ENCODE measurements around the gene C11orf42. TPM values are rescaled to one million over a fixed set of nuclear protein-coding genes. Genes with fewer than 3 reads are reported as not detected.

C11orf42 gene, protein sequence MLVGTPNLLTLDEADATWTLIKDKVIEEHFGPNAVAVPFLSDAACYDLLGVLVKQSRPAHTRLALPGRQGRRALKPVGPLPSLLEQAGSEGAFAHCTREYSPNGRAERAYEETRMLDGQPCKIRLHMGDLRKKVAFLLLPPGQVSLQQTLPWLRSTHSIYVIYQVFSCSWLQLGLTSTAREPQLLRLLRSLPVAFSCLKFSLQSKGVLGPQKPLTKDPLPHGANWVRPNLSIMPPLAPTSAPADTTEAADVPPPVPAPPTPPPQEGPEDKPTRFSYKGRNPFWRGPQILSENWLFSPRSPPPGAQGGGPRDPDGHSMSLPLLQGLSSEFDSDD
- not detected for total RNA-seq

DNA sequence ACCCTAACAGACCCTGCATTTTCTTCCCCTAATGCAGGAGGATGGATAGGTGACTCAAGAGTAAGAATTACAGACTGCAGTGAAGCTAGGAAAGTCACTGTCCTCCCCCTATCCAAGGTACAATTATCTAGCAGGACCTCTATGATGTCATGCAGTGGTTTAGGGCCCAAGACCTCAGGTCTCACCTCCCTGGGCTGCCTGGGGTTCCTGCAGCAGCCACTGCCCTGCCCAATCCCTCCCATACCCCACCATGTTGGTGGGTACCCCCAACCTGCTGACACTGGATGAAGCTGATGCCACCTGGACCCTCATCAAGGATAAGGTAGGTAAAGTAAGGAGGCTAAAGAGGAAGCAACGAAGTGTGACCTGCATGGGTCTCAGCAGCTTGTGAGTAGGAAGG lies at the start of gene C11orf42:
Gene C11orf42, plus strand, starts transcription at position 192 of the 400 bp plus-strand sequence. Its CDS starts 59 bp downstream, at position 251.
- DNase-seq (ENCODE audit: low spot score) (no peak), ATAC-seq (no peak)

DNA sequence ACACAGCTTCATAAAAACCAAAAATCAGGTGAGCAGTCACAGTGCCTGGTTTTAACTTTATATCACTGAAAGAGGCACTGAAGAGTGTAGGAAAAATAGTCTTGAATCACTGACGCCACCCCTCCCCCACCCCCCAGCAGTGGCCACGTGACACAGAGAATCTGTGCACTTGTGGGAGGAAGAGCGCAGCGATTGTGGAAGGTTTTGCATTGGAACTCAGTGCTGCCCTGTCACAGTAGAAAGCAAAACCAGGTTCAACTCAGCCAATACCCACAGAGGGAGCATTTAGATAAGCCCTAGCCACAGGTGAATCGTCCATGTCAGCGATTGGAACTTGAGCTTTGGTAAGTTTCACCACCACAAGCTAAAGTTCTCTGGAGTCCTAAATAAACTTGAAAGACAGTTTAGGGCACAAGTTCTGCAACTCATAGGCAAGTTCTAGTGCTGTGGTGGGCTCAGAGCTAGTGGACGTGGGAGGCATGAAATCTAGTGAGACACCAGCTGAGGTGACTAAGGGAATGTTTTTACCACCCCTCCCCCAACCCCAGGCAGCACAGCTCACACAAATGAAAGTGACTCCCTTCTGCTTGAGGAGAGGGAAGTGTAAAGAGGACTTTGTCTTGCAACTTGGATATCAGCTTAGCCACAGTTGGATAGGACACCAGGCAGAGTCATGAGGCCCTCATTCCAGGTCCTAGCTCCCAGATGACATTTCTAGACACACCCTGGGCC lies 48.6 kb upstream of the C11orf42 start:
- DNase-seq (ENCODE audit: low spot score) = no peak
- no peak for ATAC-seq

DNA sequence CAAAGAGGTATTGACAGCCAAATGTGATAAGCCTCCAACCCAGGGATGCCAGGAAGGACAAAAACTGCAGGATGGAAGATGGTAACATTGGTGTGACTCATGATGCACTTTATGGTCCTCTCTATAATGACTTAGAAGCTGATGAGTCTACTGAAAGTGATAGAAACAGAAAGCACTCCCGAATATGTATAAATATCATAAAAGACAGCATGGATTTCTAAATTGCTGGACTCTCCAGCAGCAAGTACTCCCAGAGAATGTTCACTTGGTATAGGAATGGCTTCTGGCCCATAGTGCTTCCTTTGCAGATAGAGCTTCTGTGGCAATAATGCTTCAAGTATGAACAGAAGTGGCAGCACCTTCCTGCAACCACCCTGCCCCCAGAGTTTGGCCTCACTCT lies 35.1 kb upstream of the C11orf42 start, which contains the start of gene OR52B2:
Gene OR52B2, minus strand, starts transcription at position 101 of the 400 bp plus-strand sequence. Its CDS starts 0 bp downstream, at position 101.
- no peak for DNase-seq (ENCODE audit: low spot score)

DNA sequence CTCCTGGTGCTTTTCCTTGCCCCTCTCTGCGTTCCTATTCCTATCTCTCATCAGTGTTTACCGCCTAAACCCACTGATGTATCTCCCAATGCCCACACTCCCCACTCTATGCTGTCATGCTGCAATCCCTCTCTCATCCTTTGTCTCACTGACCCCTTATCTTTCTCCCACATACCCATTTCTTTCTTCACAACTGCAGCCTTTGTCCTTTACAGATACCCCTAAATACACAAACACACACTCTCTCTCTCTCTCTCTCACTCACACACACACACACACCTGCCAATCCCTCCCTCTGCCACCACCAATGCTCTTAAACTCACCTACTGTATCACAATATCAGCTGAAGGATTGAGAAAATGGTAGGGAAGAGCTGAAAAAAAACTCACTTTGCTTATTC lies 29.9 kb upstream of the C11orf42 start:
- ATAC-seq (no peak), DNase-seq (ENCODE audit: low spot score) (no peak)

More for the DNA sequence above, 35.1 kb upstream of the C11orf42 start, which contains the start of gene OR52B2:
- no peak for ATAC-seq

DNA sequence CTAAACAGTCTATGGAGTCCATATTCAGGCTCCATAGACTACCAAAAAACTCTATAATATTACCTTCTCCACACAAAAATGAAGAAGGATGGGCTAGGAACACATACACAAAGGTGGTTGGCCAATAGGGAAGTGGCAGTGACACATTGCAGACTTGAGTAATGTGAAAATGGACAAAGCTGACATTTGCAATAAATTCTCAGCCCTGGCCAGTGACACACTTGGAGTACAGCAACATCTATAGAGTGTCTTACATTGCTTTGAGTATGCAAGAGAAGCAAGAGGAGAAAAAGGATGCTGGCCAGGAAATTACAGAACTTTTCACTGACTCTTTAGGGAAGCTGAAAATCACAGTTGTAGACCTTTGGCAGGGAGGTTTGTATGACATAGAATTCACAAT lies 13.6 kb upstream of the C11orf42 start:
- DNase-seq (ENCODE audit: low spot score) = no peak
- ATAC-seq = no peak

DNA sequence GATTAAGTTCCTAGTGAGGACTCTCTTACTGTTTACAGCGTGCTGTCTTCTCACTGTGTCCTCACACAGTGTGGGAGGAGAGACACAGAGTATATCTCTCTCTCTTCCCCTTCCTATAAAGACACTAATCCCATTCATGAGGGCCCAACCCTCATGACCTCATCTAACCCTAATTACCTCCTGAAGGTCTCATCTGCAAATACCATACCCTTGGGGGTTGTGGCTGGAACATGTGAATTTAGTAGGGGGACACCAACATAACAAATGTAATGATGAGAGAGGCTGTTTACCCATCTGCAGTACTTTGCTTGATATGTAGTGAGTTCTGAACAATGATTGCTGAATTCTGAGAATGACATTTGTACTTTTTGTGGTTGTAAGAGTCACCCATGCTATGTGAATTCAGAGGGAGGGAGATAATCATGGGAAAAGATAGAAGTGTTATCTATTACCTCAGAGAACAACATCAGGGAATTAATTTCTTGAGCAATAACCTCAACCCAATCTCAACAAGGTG lies 11.2 kb upstream of the C11orf42 start:
- DNase-seq (ENCODE audit: low spot score) = no peak

DNA sequence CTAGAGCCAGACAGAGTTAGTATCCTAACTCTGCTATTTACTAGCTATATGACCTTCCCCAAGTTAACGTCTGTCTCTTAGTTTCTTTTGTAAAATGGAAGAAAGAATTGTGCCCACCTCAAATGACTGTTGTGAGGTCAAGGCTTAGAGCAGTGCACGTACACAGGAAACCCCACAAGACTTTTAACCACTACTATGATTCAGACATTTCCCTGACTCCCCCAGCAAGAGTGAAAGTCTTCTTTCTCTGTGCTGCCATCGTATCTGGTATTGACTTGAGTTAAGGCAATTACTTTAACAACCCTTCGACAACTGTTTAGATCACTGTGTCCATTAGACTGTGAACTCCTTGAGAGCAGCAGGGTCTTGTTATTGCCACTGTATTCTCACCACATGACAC lies 9.0 kb upstream of the C11orf42 start:
- no peak for ATAC-seq

More for the DNA sequence above, 11.2 kb upstream of the C11orf42 start:
- ATAC-seq = no peak

DNA sequence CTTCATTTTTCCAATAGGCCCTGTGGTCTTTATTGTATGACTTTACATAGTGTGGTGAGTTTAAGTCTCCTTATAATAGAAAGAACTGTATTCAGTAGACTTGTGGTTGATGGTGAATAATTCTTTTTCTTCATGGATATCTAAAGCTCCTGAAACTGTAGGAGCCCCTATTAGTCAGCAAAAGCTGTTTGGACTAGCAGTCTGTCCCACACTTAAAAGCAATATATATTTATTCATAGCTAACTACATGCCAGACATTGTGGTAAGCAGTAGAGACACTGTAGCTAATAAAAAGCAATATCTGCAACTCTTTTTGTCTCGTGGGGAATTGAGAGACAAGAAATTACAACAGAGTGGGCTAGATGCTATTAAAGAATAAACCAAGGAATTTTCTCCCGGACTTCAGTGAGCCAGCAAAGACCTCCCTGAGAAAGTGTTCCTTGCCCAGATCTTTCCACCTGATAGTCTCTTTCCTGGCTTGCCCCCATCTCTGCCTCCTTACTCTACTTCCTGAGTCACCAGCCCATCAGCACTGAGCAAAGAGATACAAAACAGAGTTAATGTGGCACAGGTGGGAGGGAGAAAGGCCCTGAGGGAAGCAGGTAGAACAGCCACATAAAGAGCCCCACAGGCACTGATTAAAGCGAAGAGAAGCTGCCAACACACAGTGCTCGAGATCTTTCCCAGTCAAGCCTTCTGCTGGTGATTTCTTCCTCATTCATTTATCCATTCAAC lies 7.7 kb upstream of the C11orf42 start:
- ATAC-seq (no peak), DNase-seq (ENCODE audit: low spot score) (no peak)

More for the DNA sequence above, 9.0 kb upstream of the C11orf42 start:
- no peak for DNase-seq (ENCODE audit: low spot score)

DNA sequence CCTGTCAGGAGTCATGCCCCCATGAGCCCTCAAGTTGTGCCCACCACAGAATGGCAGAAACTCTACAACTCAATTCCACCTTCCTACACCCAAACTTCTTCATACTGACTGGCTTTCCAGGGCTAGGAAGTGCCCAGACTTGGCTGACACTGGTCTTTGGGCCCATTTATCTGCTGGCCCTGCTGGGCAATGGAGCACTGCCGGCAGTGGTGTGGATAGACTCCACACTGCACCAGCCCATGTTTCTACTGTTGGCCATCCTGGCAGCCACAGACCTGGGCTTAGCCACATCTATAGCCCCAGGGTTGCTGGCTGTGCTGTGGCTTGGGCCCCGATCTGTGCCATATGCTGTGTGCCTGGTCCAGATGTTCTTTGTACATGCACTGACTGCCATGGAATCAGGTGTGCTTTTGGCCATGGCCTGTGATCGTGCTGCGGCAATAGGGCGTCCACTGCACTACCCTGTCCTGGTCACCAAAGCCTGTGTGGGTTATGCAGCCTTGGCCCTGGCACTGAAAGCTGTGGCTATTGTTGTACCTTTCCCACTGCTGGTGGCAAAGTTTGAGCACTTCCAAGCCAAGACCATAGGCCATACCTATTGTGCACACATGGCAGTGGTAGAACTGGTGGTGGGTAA lies 6.1 kb upstream of the C11orf42 start, which contains the start of gene OR52W1:
Gene OR52W1, plus strand, starts transcription at position 51 of the 637 bp plus-strand sequence. Its CDS starts 0 bp downstream, at position 51.
- ATAC-seq (no peak), DNase-seq (ENCODE audit: low spot score) (no peak)

DNA sequence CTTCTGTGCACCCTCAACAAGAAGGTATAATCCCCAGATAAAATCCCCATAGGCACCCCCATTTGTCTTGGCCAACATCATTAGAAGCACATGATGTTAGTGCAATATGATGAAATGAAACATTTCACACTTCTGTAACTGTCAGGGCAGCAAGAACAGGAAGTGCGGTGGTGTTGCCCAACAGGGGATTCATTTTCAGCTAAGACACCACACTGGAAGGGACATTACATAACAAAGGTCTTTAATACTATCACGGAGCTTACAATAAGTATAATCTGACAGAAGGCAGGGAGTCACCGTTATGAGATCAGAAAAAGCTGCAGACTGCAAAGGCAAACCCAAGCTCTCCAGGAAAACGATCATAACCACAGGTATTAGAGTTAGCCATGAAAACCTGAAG lies 4.4 kb upstream of the C11orf42 start:
- ATAC-seq (peak; percentile 23), DNase-seq (ENCODE audit: low spot score) (no peak)

DNA sequence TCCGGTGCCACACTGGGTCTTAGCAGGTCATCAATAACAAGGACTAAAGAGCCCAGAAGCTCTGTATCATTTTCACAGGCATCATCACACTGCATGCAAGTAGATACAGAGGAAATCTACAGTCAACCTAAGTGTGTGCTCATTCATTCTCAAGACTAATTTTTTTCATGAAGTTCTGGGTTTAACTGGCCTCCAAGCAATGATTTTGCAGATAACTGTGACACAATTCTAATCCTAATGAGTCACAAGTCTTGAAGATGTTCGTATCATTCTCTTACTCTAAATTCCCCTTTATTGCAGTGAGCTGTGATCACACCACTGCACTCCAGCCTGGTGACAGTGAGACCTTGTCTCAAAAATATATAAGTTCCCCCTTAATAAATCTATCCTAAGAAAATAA lies 3.9 kb upstream of the C11orf42 start:
- DNase-seq (ENCODE audit: low spot score) (no peak), ATAC-seq (no peak)

DNA sequence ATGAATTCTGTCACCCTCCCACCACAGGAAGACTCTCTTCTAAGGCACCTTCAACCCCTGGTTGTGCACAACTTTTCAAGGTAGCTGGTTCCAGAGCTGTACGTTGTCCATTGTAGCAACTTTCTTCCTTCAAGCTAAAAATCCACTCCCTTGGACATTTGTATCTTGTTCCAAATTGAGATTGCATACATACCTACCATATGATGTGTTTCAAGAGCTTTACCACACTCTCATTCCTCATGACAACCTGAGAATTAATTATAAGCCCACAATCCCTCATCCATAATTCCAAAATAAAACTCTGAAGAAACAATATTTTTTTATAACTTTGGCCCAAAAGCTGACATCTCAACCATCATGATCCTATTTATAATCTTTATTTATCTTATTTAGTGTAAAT lies 3.3 kb upstream of the C11orf42 start:
- no peak for ATAC-seq
- DNase-seq (ENCODE audit: low spot score) = no peak

DNA sequence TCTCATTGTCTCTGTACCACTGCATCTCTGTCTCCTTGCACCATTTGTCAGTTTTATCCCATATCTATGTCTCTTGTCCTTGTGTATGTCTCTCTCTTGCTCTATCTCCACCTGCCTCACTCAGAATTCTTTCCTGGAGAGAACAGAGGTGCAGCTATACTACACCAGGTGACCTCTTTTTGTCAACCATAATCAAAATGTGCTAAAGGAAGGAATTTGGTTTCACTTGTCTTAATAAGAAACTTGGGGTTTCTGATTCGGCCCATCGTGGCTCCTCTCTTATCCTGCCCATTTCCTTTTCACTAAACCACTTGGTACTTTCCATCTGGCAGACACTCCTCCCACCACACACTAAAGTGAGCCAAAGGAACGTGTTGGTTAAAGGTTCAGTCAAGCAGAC lies 2.0 kb upstream of the C11orf42 start:
- no peak for DNase-seq (ENCODE audit: low spot score)
- no peak for ATAC-seq

DNA sequence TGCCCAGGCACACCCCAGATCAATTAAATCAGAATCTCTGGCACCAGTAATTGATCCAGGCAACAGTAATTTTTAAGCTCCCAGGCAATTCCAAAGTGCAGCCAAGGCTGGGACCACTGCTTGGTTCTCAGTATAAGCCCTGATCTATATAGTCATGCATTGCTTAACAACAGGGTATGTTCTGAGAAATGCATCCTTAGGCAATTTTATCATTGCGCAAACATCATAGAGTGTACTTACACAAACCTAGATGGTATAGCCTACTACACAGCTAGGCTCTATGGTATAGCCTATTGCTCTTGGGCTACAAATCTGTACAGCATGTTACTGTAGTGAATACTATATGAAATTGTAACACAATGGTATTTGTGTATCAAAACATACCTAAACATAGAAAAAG lies 651 bp upstream of the C11orf42 start:
- ATAC-seq (no peak), DNase-seq (ENCODE audit: low spot score) (no peak)

DNA sequence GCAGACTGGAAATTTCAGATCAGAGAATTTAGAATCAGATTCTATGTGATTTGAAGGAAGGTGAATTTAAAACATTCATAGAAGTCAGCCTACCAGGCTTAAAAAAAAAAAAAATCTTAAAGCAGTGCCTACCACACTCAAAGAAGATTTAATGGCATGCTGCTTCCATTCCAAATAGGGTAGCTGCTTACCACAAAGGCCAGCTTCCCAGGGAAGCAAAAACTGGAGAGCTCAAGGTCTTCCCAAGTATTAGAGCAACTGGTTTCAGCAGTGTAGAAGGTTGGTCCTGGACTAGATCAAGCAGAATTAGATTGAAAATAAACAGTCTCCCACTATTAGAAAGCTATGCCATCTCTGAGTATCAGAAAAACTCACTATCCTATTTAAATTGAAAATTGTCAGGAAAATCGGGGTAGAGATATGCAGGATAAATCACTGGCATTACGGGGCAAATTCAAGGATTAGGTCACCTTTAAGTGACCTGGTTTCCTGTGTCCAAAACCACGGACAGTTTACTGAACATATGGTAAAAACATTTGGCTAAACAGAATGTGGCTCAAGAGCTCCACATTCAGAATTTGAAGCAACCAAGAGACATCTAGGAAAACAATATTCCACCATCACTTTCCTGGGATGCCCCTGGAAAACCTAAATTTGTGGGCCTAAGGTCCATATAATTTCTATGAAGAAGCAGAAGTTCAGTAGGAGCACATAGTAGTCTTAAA lies 1.3 kb downstream of the C11orf42 start:
- no peak for ATAC-seq
- DNase-seq (ENCODE audit: low spot score) = no peak

DNA sequence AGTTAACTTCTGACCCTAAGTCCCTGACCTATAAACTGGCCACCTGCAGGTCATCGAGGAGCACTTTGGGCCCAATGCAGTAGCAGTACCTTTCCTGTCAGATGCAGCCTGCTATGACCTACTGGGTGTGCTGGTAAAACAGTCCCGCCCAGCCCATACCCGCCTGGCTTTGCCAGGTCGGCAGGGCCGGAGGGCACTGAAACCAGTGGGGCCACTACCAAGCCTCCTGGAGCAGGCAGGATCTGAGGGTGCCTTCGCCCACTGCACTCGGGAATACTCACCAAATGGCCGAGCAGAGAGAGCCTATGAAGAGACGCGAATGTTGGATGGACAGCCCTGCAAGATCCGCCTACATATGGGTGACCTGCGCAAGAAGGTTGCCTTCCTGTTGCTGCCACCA lies 4.4 kb downstream of the C11orf42 start:
- ATAC-seq (no peak), DNase-seq (ENCODE audit: low spot score) (no peak)

DNA sequence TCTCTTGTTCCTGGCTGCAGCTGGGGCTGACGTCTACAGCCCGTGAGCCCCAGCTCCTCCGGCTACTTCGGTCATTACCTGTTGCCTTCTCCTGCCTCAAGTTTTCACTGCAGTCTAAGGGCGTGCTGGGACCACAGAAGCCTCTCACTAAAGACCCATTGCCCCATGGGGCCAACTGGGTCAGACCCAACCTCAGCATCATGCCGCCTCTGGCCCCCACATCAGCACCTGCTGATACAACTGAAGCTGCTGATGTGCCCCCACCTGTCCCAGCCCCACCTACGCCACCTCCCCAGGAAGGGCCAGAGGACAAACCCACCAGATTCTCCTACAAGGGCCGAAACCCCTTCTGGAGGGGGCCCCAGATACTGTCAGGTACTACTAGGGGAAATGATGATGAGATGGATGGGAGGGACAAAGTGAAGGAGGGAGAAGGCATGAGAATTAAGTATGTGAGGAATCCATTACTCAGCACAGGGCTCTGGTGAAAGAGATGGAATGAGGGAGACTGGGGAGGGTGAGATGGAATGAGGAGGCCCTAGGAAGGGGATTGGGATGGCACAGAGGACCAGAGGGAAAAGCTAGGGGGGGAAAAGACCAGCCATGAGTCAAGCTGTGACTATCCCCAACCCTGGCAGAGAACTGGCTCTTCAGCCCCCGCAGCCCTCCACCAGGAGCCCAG lies 5.1 kb downstream of the C11orf42 start:
- ATAC-seq (no peak), DNase-seq (ENCODE audit: low spot score) (no peak)

DNA sequence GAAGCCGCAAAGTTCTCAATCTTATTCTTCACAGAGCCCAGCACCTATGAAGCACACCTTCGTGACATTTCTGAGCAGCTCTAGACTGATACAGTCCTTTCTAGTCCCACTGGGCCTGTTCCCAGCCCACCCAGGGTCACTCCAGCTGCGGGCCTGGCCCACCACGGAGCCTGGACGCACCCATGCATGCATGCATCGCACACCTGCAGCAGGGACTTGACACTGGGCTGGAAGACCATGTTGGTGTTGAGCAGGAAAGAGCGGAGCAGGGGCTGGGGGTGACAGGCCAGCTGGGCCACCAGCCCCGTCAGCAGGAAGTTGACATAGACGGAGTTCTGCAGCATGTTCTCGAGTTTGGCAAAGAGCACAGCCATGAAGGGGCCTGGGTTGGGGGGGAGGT lies 9.2 kb downstream of the C11orf42 start:
- DNase-seq (ENCODE audit: low spot score) = no peak

DNA sequence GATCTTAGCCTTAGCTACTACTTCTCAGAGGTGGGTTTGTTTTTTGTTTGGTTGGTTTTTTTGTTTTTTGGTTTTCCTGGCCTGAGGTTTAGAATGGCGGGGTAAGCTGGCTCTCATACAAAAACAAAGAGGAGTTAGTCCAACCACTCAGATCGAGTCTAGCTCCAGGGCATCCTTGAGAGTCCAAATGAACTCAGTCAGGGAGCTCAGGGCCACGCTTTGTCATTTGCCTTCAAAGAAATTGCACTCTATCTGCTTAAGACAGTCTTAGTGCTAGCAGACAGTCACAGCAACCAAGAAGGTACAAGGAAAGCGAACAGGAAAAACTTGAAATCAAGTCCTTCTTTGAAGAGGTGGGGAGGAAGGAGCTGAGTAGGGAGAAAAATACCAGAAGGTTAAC lies 11.1 kb downstream of the C11orf42 start:
- ATAC-seq (no peak), DNase-seq (ENCODE audit: low spot score) (no peak)

More for the DNA sequence above, 9.2 kb downstream of the C11orf42 start:
- no peak for ATAC-seq
